GM12878 (cell line): ENCODE data around the gene PLET1. TPM values are rescaled to one million over a fixed set of nuclear protein-coding genes. Genes with fewer than 3 reads are reported as not detected.

ENCODE experiments used
- ATAC-seq: fragments of 200-7000 bp; cut with Tn5 transposase; 3 replicates; pipeline ENCODE4 v1.9.1; 2020; ENCODE audit warnings: mild to moderate bottlenecking, moderate library complexity
- BruUV-seq: library from RNA; stranded (reverse); fragments of 400-500 nt; replicated peaks from 2 replicates; lab custom pipeline; 2021; lab: Mats Ljungman, UMichigan
- CTCF ChIA-PET: fragments of 300-600 bp; sonication (Branson Sonifier 250); formaldehyde crosslinking; extraction: SDS; loops from one replicate; lab custom pipeline; 2021; ENCODE audit warnings: inconsistent platforms; lab: Yijun Ruan, JAX
- POLR2A ChIA-PET: fragments of 350-600 bp; formaldehyde crosslinking; extraction: SDS; loops from one replicate; lab custom pipeline; 2021; ENCODE audit warnings: inconsistent platforms; lab: Charles Lee
- RAD21 ChIA-PET: fragments of 300-600 bp; sonication (Branson Sonifier 250); formaldehyde crosslinking; loops from one replicate; lab custom pipeline; 2023; ENCODE audit warnings: antibody characterized with exemption; ENCODE audit not compliant: unreplicated experiment; lab: Charles Lee
- SMC1A ChIA-PET: fragments of 300-600 bp; sonication (Branson Sonifier 250); formaldehyde crosslinking; loops from one replicate; lab custom pipeline; 2023; ENCODE audit not compliant: unreplicated experiment, uncharacterized antibody; lab: Charles Lee
- DNase-seq: peaks from one replicate; pipeline ENCODE4 v3.0.0-alpha.2; 2011; ENCODE audit warnings: low read depth, low spot score
- FAIRE-seq: peaks from 3 replicates; lab custom pipeline; 2011; peaks lifted over from hg19 to GRCh38; lab: Jason Lieb, UNC
- H2AFZ ChIP-seq: 2 replicates; pipeline ENCODE4 v1.6.0; 2011; ENCODE audit warnings: low read depth, low read length, control low read depth; ENCODE audit not compliant: control insufficient read depth
- H3K27ac ChIP-seq: 2 replicates; pipeline ENCODE4 v1.5.1; 2011; ENCODE audit warnings: control low read depth; ENCODE audit not compliant: control insufficient read depth, insufficient read depth
- H3K27me3 ChIP-seq, 2 experiments: replicated peaks in 1 of 2; 2 replicates each; pipeline versions ENCODE4 v1.6.0 to v1.6.1; 2011; ENCODE audit warnings: low read length in 1 of 2; ENCODE audit not compliant: control insufficient read depth in 2 of 2, insufficient read depth in 2 of 2
- H3K36me3 ChIP-seq, 2 experiments: 2 replicates each; pipeline ENCODE4 v1.5.1; 2011; ENCODE audit warnings: low read length in 1 of 2; ENCODE audit not compliant: control insufficient read depth in 2 of 2, insufficient read depth in 2 of 2
- H3K4me1 ChIP-seq: 2 replicates; pipeline ENCODE4 v1.6.1; 2011; ENCODE audit warnings: mild to moderate bottlenecking, low read length, moderate library complexity, mixed read lengths; ENCODE audit not compliant: control insufficient read depth, insufficient read depth
- H3K4me2 ChIP-seq: 2 replicates; pipeline ENCODE4 v1.6.0; 2011; ENCODE audit warnings: control low read depth; ENCODE audit not compliant: control insufficient read depth, insufficient read depth
- H3K4me3 ChIP-seq: fragments of 200-600 bp; sonication (generic); 2 replicates; pipeline ENCODE4 v1.5.1; 2016
- H3K79me2 ChIP-seq: 2 replicates; pipeline ENCODE4 v1.6.0; 2011; ENCODE audit warnings: low read length; ENCODE audit not compliant: control insufficient read depth, insufficient read depth
- H3K9ac ChIP-seq: 2 replicates; pipeline ENCODE4 v1.8.0; 2011; ENCODE audit warnings: low read length, control low read depth, mixed read lengths; ENCODE audit not compliant: control insufficient read depth, insufficient read depth
- H3K9me3 ChIP-seq: replicated peaks from 3 replicates; pipeline ENCODE4 v1.5.1; 2011; ENCODE audit warnings: mild to moderate bottlenecking, low read length; ENCODE audit not compliant: control insufficient read depth, insufficient read depth
- H4K20me1 ChIP-seq: 2 replicates; pipeline ENCODE4 v1.6.0; 2011; ENCODE audit not compliant: control insufficient read depth, insufficient read depth
- BHLHE40 ChIP-seq, 2 experiments: fragments of 450-650 bp in 1 of 2; IDR thresholded peaks; 2 replicates each; pipeline ENCODE4 v1.6.1; 2011 to 2017; ENCODE audit warnings: low read depth in 2 of 2, borderline replicate concordance in 1 of 2, improper control_type of control experiment in 1 of 2, low read length in 1 of 2, mild to moderate bottlenecking in 1 of 2
- CHD4 ChIP-seq: fragments of 200-600 bp; sonication (generic); IDR thresholded peaks from 2 replicates; pipeline ENCODE4 v1.6.1; 2016; ENCODE audit warnings: mild to moderate bottlenecking
- HDGF ChIP-seq: fragments of 450-650 bp; IDR thresholded peaks from 2 replicates; pipeline ENCODE4 v1.6.1; 2016; ENCODE audit warnings: antibody characterized with exemption
- LARP7 ChIP-seq: fragments of 450-650 bp; IDR thresholded peaks from 2 replicates; pipeline ENCODE4 v1.6.1; 2017; ENCODE audit warnings: mild to moderate bottlenecking
- NR2F1 ChIP-seq: fragments of 450-650 bp; conservative IDR thresholded peaks from 2 replicates; pipeline ENCODE4 v1.6.1; 2017; ENCODE audit warnings: mild to moderate bottlenecking
- POLR2AphosphoS5 ChIP-seq: IDR thresholded peaks from 2 replicates; pipeline ENCODE4 v1.6.1; 2011; ENCODE audit warnings: mild to moderate bottlenecking, low read length, inconsistent platforms
- POU2F2 ChIP-seq: IDR thresholded peaks from 3 replicates; pipeline ENCODE4 v1.6.1; 2011; ENCODE audit warnings: low read depth, mild to moderate bottlenecking, low read length, borderline replicate concordance
- RAD51 ChIP-seq: fragments of 450-650 bp; IDR thresholded peaks from 2 replicates; pipeline ENCODE4 v1.6.1; 2016; ENCODE audit warnings: moderate library complexity, mild to moderate bottlenecking, inconsistent platforms
- SMAD5 ChIP-seq: IDR thresholded peaks from 2 replicates; pipeline ENCODE4 v1.6.1; 2016; ENCODE audit warnings: antibody characterized with exemption, low read depth
- SP1 ChIP-seq: IDR thresholded peaks from one replicate; pipeline ENCODE4 v1.6.1; 2011; ENCODE audit warnings: low read depth, low read length
- SPI1 ChIP-seq: IDR thresholded peaks from 2 replicates; pipeline ENCODE4 v1.6.1; 2011; ENCODE audit warnings: low read depth, mild to moderate bottlenecking, low read length, moderate library complexity, borderline replicate concordance; ENCODE audit not compliant: insufficient read depth
- TAF1 ChIP-seq: IDR thresholded peaks from 2 replicates; pipeline ENCODE4 v1.6.1; 2011; ENCODE audit warnings: mild to moderate bottlenecking, low read depth, low read length, borderline replicate concordance
- WGBS: methylation state at CpG from one replicate; pipeline ENCODE4 v1.1.6; 2016; ENCODE audit warnings: low lambda C conversion rate; ENCODE audit not compliant: insufficient replicate concordance, insufficient coverage; ENCODE audit errors: missing lambda C conversion rate; 5-methylcytosine and 5-hydroxymethylcytosine counted together
- in situ Hi-C: fragments of 300-500 bp; cut with MboI; formaldehyde crosslinking; loops from 9 replicates; pipeline ENCODE4 v1.14.3; 2018; ENCODE audit warnings: mixed read lengths
- intact Hi-C: fragments of 100-400 bp; cut with micrococcal nuclease; formaldehyde crosslinking; loops from one replicate; pipeline ENCODE4 v1.14.2; 2022; ENCODE audit not compliant: unreplicated experiment
- polyA plus RNA-seq, 11 experiments: library from polyadenylated mRNA; depleted of rRNA in 4 of 11; unstranded in 6 of 11; stranded (reverse) in 5 of 11; fragments of >200 nt; fragmentation: Nextera tagmentation in 4 of 11; fragmentation: Illumina TruSeq in 1 of 11; extraction: Ambion mirVana in 4 of 11; extraction: Trizol in 1 of 11; gene quantifications; 1 replicate in 1 of 11; 2 replicates in 10 of 11; pipeline versions ENCODE4 v1.2.1 to v1.2.3, GENCODE V29; 2011 to 2016; ENCODE audit warnings: inconsistent platforms in 2 of 11, missing spikeins in 2 of 11, low read depth in 1 of 11
- total RNA-seq, 4 experiments: library from RNA; depleted of rRNA in 3 of 4; stranded (reverse); fragments of >200 nt in 3 of 4; fragmentation: Illumina TruSeq in 1 of 4; extraction: Trizol in 1 of 4; gene quantifications; 2 replicates each; pipeline versions ENCODE4 v1.2.1 to v1.2.3, GENCODE V29; 2013 to 2021
- TF ChIP-seq, protein P1 (sequence below): fragments of 450-650 bp; IDR thresholded peaks from 2 replicates; pipeline ENCODE4 v1.6.1; 2016; ENCODE audit warnings: mild to moderate bottlenecking, moderate library complexity, borderline replicate concordance

PLET1 gene
- total and polyA plus RNA-seq, 10 of the 15 experiments (the other 5 are each of a cell fraction or from before 2014, with no cell fraction given) = not detected

DNA sequence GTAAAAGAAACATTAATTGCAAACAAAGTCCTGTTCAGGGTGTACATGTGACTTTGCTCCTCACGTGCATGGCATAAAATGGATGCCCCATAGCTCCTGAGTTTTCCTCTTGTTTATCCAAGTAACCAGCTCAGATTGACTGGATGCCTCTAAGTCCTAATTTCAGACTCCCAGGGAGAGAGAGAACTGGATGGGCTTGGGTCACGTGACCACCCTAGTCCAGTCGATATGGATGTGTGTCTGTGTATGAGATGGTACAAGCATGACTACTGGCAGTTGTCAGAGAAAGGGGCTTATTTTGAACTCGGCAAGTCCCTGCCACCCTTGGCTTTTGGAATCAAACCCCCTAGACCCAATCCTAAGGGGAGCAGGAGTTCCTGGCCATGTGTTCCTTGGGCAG is 35.4 kb upstream of the PLET1 start:
- RAD21 ChIA-PET = no interaction called here
- no peak for DNase-seq
- TF ChIP-seq HDGF = no peak
- no peak for TF ChIP-seq NR2F1
- TF ChIP-seq SP1 = no peak
- TF ChIP-seq CHD4 = no peak
- no peak for TF ChIP-seq LARP7
- peak; percentile 51 for TF ChIP-seq RAD51
- TF ChIP-seq BHLHE40 (IDR thresholded peaks at IDR 0.05; ENCODE audit: borderline replicate concordance in 1 of 2, low read depth in 2 of 2, low read length in 1 of 2) = peak in 1 of 2 experiments; percentile 29; a peak in 1 of 4 replicates
- TF ChIP-seq, all 136 proteins: peak for 2
- 21% methylated on average over 4 of the region's 4 CpGs for WGBS
- Histone ChIP-seq H3K4me3 (no peak overlapping the region), H3K79me2 (no peaks in the 10 kb centered on the region), H3K9ac (no peak overlapping the region), H3K27ac (no peak overlapping the region), H3K27me3 (no peaks in the 10 kb centered on the region), H4K20me1 (no peaks in the 10 kb centered on the region), H3K9me3 (no peaks in the 10 kb centered on the region), H3K4me2 (no peak overlapping the region), H3K36me3 (no peaks in the 10 kb centered on the region), H3K4me1 (no peaks in the 10 kb centered on the region), H2AFZ (no peak overlapping the region)
- SMC1A ChIA-PET = interaction anchor here (1.5 kb wide), 1 partner anchor 994 kb away, joined by 4 read pairs; no protein-coding TSS in a partner anchor
- intact Hi-C loops (no loop called here), in situ Hi-C loops (no loop called here)
- FAIRE-seq = no peak
- no peak for ATAC-seq
- no TSS peak for BruUV-seq
- POLR2A ChIA-PET = no interaction called here
- CTCF ChIA-PET = interaction anchor here (0.6 kb wide), 1 partner anchor 121 kb away, joined by 3 read pairs; the partner anchor contains the start of gene BCO2

DNA sequence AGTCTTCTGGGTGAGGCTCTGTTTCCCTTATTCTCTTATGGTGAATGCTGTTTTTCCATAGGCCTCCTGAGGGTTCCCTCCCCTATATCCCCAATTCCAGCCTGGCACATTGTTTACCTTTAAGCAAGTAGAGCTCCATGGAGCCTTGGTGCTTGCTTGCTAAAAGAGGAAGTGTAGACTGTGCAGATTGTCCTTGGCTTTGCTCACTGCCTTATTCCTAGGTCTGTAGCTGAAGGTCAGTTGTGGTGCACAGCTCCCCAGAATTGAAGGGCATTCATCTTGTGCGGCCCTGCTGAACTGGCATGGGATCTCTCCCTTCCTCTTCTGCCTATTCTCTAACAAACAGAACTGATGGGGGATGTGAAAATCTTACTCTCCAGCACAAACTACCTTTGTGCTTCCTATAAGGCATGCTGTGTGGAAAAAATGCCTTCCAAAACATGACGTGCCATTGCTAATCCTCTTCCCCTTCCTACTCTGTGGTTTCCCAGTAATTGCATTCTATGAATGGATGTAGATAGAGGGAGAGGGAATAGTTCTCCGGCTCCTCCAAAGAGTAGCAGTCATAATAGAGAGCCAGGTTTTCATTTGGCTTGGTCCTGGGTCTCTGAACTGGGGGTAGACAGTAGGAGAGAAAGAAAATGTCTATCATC is 34.2 kb upstream of the PLET1 start:
- CTCF ChIA-PET = interaction anchor here (1.0 to 1.6 kb wide), 4 partner anchors 15 to 1012 kb away, joined by 3 to 7 read pairs (median 4); no protein-coding TSS in a partner anchor
- in situ Hi-C loops (no loop called here), intact Hi-C loops (no loop called here)
- WGBS = 52% methylated on average over 3 of the region's 3 CpGs
- Histone ChIP-seq H3K4me3 (no peak overlapping the region), H3K79me2 (no peaks in the 10 kb centered on the region), H2AFZ (no peak overlapping the region), H3K9me3 (no peaks in the 10 kb centered on the region), H3K4me1 (peaks cover under 1% of the 10 kb centered on the region; the same call in 1 of the 2 replicates), H4K20me1 (no peaks in the 10 kb centered on the region), H3K27ac (no peak overlapping the region), H3K4me2 (no peak overlapping the region), H3K9ac (no peak overlapping the region), H3K27me3 (no peaks in the 10 kb centered on the region), H3K36me3 (no peaks in the 10 kb centered on the region)
- DNase-seq (no peak), FAIRE-seq (no peak), ATAC-seq (no peak)
- RAD21 ChIA-PET = interaction anchor here (1.5 kb wide), 1 partner anchor 15 kb away, joined by 3 read pairs; no protein-coding TSS in a partner anchor
- no TSS peak for BruUV-seq
- SMC1A ChIA-PET = interaction anchor here (1.5 kb wide), 1 partner anchor 995 kb away, joined by 4 read pairs; no protein-coding TSS in a partner anchor
- POLR2A ChIA-PET = no interaction called here
- TF ChIP-seq POLR2AphosphoS5 (no peak), SMAD5 (no peak), TAF1 (no peak), CHD4 (no peak), SPI1 (peak; percentile 84), POU2F2 (no peak)
- TF ChIP-seq, protein P1, sequence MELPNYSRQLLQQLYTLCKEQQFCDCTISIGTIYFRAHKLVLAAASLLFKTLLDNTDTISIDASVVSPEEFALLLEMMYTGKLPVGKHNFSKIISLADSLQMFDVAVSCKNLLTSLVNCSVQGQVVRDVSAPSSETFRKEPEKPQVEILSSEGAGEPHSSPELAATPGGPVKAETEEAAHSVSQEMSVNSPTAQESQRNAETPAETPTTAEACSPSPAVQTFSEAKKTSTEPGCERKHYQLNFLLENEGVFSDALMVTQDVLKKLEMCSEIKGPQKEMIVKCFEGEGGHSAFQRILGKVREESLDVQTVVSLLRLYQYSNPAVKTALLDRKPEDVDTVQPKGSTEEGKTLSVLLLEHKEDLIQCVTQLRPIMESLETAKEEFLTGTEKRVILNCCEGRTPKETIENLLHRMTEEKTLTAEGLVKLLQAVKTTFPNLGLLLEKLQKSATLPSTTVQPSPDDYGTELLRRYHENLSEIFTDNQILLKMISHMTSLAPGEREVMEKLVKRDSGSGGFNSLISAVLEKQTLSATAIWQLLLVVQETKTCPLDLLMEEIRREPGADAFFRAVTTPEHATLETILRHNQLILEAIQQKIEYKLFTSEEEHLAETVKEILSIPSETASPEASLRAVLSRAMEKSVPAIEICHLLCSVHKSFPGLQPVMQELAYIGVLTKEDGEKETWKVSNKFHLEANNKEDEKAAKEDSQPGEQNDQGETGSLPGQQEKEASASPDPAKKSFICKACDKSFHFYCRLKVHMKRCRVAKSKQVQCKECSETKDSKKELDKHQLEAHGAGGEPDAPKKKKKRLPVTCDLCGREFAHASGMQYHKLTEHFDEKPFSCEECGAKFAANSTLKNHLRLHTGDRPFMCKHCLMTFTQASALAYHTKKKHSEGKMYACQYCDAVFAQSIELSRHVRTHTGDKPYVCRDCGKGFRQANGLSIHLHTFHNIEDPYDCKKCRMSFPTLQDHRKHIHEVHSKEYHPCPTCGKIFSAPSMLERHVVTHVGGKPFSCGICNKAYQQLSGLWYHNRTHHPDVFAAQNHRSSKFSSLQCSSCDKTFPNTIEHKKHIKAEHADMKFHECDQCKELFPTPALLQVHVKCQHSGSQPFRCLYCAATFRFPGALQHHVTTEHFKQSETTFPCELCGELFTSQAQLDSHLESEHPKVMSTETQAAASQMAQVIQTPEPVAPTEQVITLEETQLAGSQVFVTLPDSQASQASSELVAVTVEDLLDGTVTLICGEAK = no peak
